ENCODE data around the gene CCDC102B.

CCDC102B gene

DNA sequence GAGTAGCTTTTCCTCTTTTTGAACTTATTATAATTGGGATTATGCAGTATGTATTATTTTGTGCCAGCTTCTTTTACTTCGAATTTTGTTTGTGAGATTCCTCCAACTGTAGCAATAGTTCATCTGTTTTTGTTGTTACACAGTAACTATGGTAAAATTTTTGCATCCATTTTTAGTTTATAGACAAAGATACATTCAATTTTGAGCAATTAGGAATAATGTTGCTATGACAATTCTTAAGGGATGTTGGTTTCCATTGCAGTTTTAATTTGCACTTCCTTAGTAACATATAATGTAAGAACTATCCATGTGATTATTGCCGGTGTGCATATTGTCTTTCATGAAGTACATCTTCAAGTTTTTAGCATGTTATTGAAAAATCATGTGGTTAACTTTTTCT is 20.7 kb downstream of the CCDC102B start:
- no peak overlapping the region for H2AFZ ChIP-seq (ENCODE audit: insufficient read depth, low read length, poor library complexity)
- H3K4me2 ChIP-seq (ENCODE audit: low read length): no peak overlapping the region
- no peaks in the 10 kb centered on the region for H3K4me1 ChIP-seq (ENCODE audit: control insufficient read depth in 1 of 2, insufficient read depth in 2 of 2, low read length in 2 of 2)
- H2BK12ac ChIP-seq (ENCODE audit: low read length): no peak overlapping the region
- H3K79me1 ChIP-seq (ENCODE audit: low read length): no peaks in the 10 kb centered on the region
- no peaks in the 10 kb centered on the region for H3K36me3 ChIP-seq (ENCODE audit: control insufficient read depth in 1 of 2, insufficient read depth in 2 of 2, low read length in 2 of 2)
- H3K9me3 ChIP-seq (ENCODE audit: insufficient read depth, low read depth, low read length): peaks cover 2% of the 10 kb centered on the region
- H3K9ac ChIP-seq (ENCODE audit: low read length): no peak overlapping the region
- no peak overlapping the region for H3K4me3 ChIP-seq (ENCODE audit: low read depth, low read length)
- H3K4ac ChIP-seq (ENCODE audit: low read depth, low read length): no peak overlapping the region
- H3K27me3 ChIP-seq (ENCODE audit: insufficient read depth, low read length): no peaks in the 10 kb centered on the region
- no peak overlapping the region for H2BK120ac ChIP-seq (ENCODE audit: insufficient read depth, low read length, poor library complexity)
- no peak overlapping the region for H3K23ac ChIP-seq (ENCODE audit: low read length)
- H3K27ac ChIP-seq (ENCODE audit: low read depth, low read length): no peak overlapping the region
- H2BK5ac ChIP-seq (ENCODE audit: low read depth, low read length, poor library complexity): no peak overlapping the region
- no peak overlapping the region for H3K18ac ChIP-seq (ENCODE audit: low read length)
- H4K8ac ChIP-seq (ENCODE audit: low read depth, low read length): no peak overlapping the region
- DNase-seq: no peak
- WGBS (ENCODE audit: extremely low coverage, insufficient coverage, insufficient read length): no CpG with 5 or more reads among the region's 2 CpGs
- H3K14ac ChIP-seq (ENCODE audit: low read length): no peak overlapping the region
- H2AK5ac ChIP-seq (ENCODE audit: low read length): no peak overlapping the region
- no peak overlapping the region for H4K12ac ChIP-seq (ENCODE audit: low read depth, low read length)
- no peaks in the 10 kb centered on the region for H3K79me2 ChIP-seq (ENCODE audit: control insufficient read depth, insufficient read depth, low read length, poor library complexity)
- H4K91ac ChIP-seq (ENCODE audit: low read depth, low read length): no peak overlapping the region

GRCh38 chr18:68822926-68823325 is 25.0 kb downstream of the CCDC102B start:
- Histone ChIP-seq H4K12ac (ENCODE audit: low read depth, low read length) (no peak overlapping the region), H3K79me2 (ENCODE audit: control insufficient read depth, insufficient read depth, low read length, poor library complexity) (no peaks in the 10 kb centered on the region), H3K18ac (ENCODE audit: low read length) (no peak overlapping the region), H3K9ac (ENCODE audit: low read length) (no peak overlapping the region), H3K23ac (ENCODE audit: low read length) (no peak overlapping the region), H2AFZ (ENCODE audit: insufficient read depth, low read length, poor library complexity) (no peak overlapping the region), H3K4me2 (ENCODE audit: low read length) (no peak overlapping the region), H3K27ac (ENCODE audit: low read depth, low read length) (no peak overlapping the region), H2AK5ac (ENCODE audit: low read length) (no peak overlapping the region), H2BK120ac (ENCODE audit: insufficient read depth, low read length, poor library complexity) (no peak overlapping the region), H3K36me3 (ENCODE audit: control insufficient read depth in 1 of 2, insufficient read depth in 2 of 2, low read length in 2 of 2) (no peaks in the 10 kb centered on the region), H3K9me3 (ENCODE audit: insufficient read depth, low read depth, low read length) (peaks cover 2% of the 10 kb centered on the region), H2BK5ac (ENCODE audit: low read depth, low read length, poor library complexity) (no peak overlapping the region), H4K91ac (ENCODE audit: low read depth, low read length) (no peak overlapping the region), H3K4me3 (ENCODE audit: low read depth, low read length) (no peak overlapping the region), H3K4ac (ENCODE audit: low read depth, low read length) (no peak overlapping the region), H2BK12ac (ENCODE audit: low read length) (no peak overlapping the region), H3K14ac (ENCODE audit: low read length) (no peak overlapping the region), H3K79me1 (ENCODE audit: low read length) (no peaks in the 10 kb centered on the region), H4K8ac (ENCODE audit: low read depth, low read length) (no peak overlapping the region), H3K4me1 (ENCODE audit: control insufficient read depth in 1 of 2, insufficient read depth in 2 of 2, low read length in 2 of 2) (no peaks in the 10 kb centered on the region), H3K27me3 (ENCODE audit: insufficient read depth, low read length) (no peaks in the 10 kb centered on the region)
- DNase-seq: no peak
- no CpG with 5 or more reads among the region's 5 CpGs for WGBS (ENCODE audit: extremely low coverage, insufficient coverage, insufficient read length)

GRCh38 chr18:68826121-68826520 is 28.2 kb downstream of the CCDC102B start:
- Histone ChIP-seq H2AK5ac (ENCODE audit: low read length) (no peak overlapping the region), H4K12ac (ENCODE audit: low read depth, low read length) (no peak overlapping the region), H3K4me1 (ENCODE audit: control insufficient read depth in 1 of 2, insufficient read depth in 2 of 2, low read length in 2 of 2) (no peaks in the 10 kb centered on the region), H3K27me3 (ENCODE audit: insufficient read depth, low read length) (no peaks in the 10 kb centered on the region), H3K18ac (ENCODE audit: low read length) (no peak overlapping the region), H3K27ac (ENCODE audit: low read depth, low read length) (no peak overlapping the region), H3K36me3 (ENCODE audit: control insufficient read depth in 1 of 2, insufficient read depth in 2 of 2, low read length in 2 of 2) (no peaks in the 10 kb centered on the region), H3K4me3 (ENCODE audit: low read depth, low read length) (no peak overlapping the region), H3K79me2 (ENCODE audit: control insufficient read depth, insufficient read depth, low read length, poor library complexity) (no peaks in the 10 kb centered on the region), H3K9me3 (ENCODE audit: insufficient read depth, low read depth, low read length) (peaks cover 2% of the 10 kb centered on the region), H3K4me2 (ENCODE audit: low read length) (no peak overlapping the region), H3K14ac (ENCODE audit: low read length) (no peak overlapping the region), H3K9ac (ENCODE audit: low read length) (no peak overlapping the region), H3K79me1 (ENCODE audit: low read length) (no peaks in the 10 kb centered on the region), H2BK120ac (ENCODE audit: insufficient read depth, low read length, poor library complexity) (no peak overlapping the region), H4K91ac (ENCODE audit: low read depth, low read length) (no peak overlapping the region), H2AFZ (ENCODE audit: insufficient read depth, low read length, poor library complexity) (no peak overlapping the region), H3K23ac (ENCODE audit: low read length) (no peak overlapping the region), H2BK5ac (ENCODE audit: low read depth, low read length, poor library complexity) (no peak overlapping the region), H3K4ac (ENCODE audit: low read depth, low read length) (no peak overlapping the region), H2BK12ac (ENCODE audit: low read length) (no peak overlapping the region), H4K8ac (ENCODE audit: low read depth, low read length) (no peak overlapping the region)
- no CpG with 5 or more reads among the region's 3 CpGs for WGBS (ENCODE audit: extremely low coverage, insufficient coverage, insufficient read length)
- no peak for DNase-seq

- no peak overlapping the region for H3K9ac ChIP-seq (ENCODE audit: low read length)
- H4K8ac ChIP-seq (ENCODE audit: low read depth, low read length): no peak overlapping the region
- H2AK5ac ChIP-seq (ENCODE audit: low read length): no peak overlapping the region
- no peak overlapping the region for H4K12ac ChIP-seq (ENCODE audit: low read depth, low read length)
- no peak overlapping the region for H2BK12ac ChIP-seq (ENCODE audit: low read length)
- whole genome bisulfite sequencing (ENCODE audit: extremely low coverage, insufficient coverage, insufficient read length): no CpG with 5 or more reads among the region's 2 CpGs
- H3K36me3 ChIP-seq (ENCODE audit: control insufficient read depth in 1 of 2, insufficient read depth in 2 of 2, low read length in 2 of 2): no peaks in the 10 kb centered on the region
- no peak overlapping the region for H2AFZ ChIP-seq (ENCODE audit: insufficient read depth, low read length, poor library complexity)
- no peak overlapping the region for H3K4ac ChIP-seq (ENCODE audit: low read depth, low read length)
- H3K79me1 ChIP-seq (ENCODE audit: low read length): no peaks in the 10 kb centered on the region
- H2BK120ac ChIP-seq (ENCODE audit: insufficient read depth, low read length, poor library complexity): no peak overlapping the region
- DNase-seq: no peak
- H3K14ac ChIP-seq (ENCODE audit: low read length): no peak overlapping the region
- no peak overlapping the region for H4K91ac ChIP-seq (ENCODE audit: low read depth, low read length)
- H3K23ac ChIP-seq (ENCODE audit: low read length): no peak overlapping the region
- no peaks in the 10 kb centered on the region for H3K27me3 ChIP-seq (ENCODE audit: insufficient read depth, low read length)
- H3K4me3 ChIP-seq (ENCODE audit: low read depth, low read length): no peak overlapping the region
- no peak overlapping the region for H2BK5ac ChIP-seq (ENCODE audit: low read depth, low read length, poor library complexity)
- no peaks in the 10 kb centered on the region for H3K9me3 ChIP-seq (ENCODE audit: insufficient read depth, low read depth, low read length)
- no peak overlapping the region for H3K27ac ChIP-seq (ENCODE audit: low read depth, low read length)
- no peak overlapping the region for H3K18ac ChIP-seq (ENCODE audit: low read length)
- H3K4me2 ChIP-seq (ENCODE audit: low read length): no peak overlapping the region
- no peaks in the 10 kb centered on the region for H3K4me1 ChIP-seq (ENCODE audit: control insufficient read depth in 1 of 2, insufficient read depth in 2 of 2, low read length in 2 of 2)
- no peaks in the 10 kb centered on the region for H3K79me2 ChIP-seq (ENCODE audit: control insufficient read depth, insufficient read depth, low read length, poor library complexity)
Observed at GRCh38 chr18:68830256-68831045, 32.6 kb downstream of the CCDC102B start.

Measured in trophoblast cell (in vitro differentiated cells and primary cell).